Mucosa of gallbladder (tissue), 1 donor: Measurements from ENCODE around the gene ATG7. TPM values are rescaled to one million over a fixed set of nuclear protein-coding genes. Genes with fewer than 3 reads are reported as not detected.

Experiments used
- DNase-seq: peaks from one replicate; pipeline ENCODE4 v3.0.0-alpha.2; 2020; ENCODE audit warnings: low spot score
- total RNA-seq: library from RNA; stranded (reverse); gene quantifications from one replicate; pipeline ENCODE4 v1.2.1, GENCODE V29; 2021
- donor health status: DM: no; HTN: no; CAD: no.

Gene ATG7
- total RNA-seq, 1 donor from 2014 or later, result 32.0 TPM

- no peak for DNase-seq
Observed at GRCh38 chr3:11534011-11534792, 262.0 kb downstream of the ATG7 start.

GRCh38 chr3:11534793-11535101 is 262.6 kb downstream of the ATG7 start:
- no peak for DNase-seq

GRCh38 chr3:11535243-11535960 is 263.2 kb downstream of the ATG7 start:
- no peak for DNase-seq

- no peak for DNase-seq
Observed at GRCh38 chr3:11536132-11536935, 264.1 kb downstream of the ATG7 start.

GRCh38 chr3:11536936-11537612 is 264.9 kb downstream of the ATG7 start:
- no peak for DNase-seq

- no peak for DNase-seq
Observed at GRCh38 chr3:11538581-11538980, 266.4 kb downstream of the ATG7 start.

- DNase-seq, result no peak
Observed at GRCh38 chr3:11539218-11539617, 267.0 kb downstream of the ATG7 start.

- DNase-seq, result no peak
Observed at GRCh38 chr3:11539677-11540076, 267.5 kb downstream of the ATG7 start.

GRCh38 chr3:11541321-11542303 is 269.4 kb downstream of the ATG7 start:
- DNase-seq, result no peak

- DNase-seq, result no peak
Observed at GRCh38 chr3:11542551-11542950, 270.4 kb downstream of the ATG7 start.

GRCh38 chr3:11543141-11543947 is 271.1 kb downstream of the ATG7 start:
- no peak for DNase-seq

GRCh38 chr3:11543948-11544387 is 271.8 kb downstream of the ATG7 start:
- no peak for DNase-seq

- no peak for DNase-seq
Observed at GRCh38 chr3:11544412-11545181, 272.4 kb downstream of the ATG7 start.

- DNase-seq, result no peak
Observed at GRCh38 chr3:11545186-11545851, 273.1 kb downstream of the ATG7 start.

GRCh38 chr3:11546657-11547302 is 274.6 kb downstream of the ATG7 start:
- no peak for DNase-seq

- DNase-seq, result no peak
Observed at GRCh38 chr3:11547498-11547897, 275.3 kb downstream of the ATG7 start.

- DNase-seq, result no peak
Observed at GRCh38 chr3:11548721-11549131, 276.5 kb downstream of the ATG7 start.

GRCh38 chr3:11549580-11550140 is 277.5 kb downstream of the ATG7 start:
- no peak for DNase-seq
